Keratinocyte (primary cell): ENCODE data around the gene ULK4. TPM values are rescaled to one million over a fixed set of nuclear protein-coding genes. Genes with fewer than 3 reads are reported as not detected.

Experiments used
- DNase-seq: peaks from one replicate; pipeline ENCODE4 v3.0.0-alpha.2; 2011; ENCODE audit warnings: low read depth, missing footprints, low spot score
- FAIRE-seq: peaks from 2 replicates; lab custom pipeline; 2011; peaks lifted over from hg19 to GRCh38; lab: Jason Lieb, UNC
- H2AFZ ChIP-seq: 2 replicates; pipeline ENCODE4 v1.6.0; 2012; ENCODE audit warnings: low read length, control low read depth, inconsistent platforms; ENCODE audit not compliant: control insufficient read depth
- H3K27ac ChIP-seq: 2 replicates; pipeline ENCODE4 v1.5.1; 2011; ENCODE audit warnings: low read length; ENCODE audit not compliant: control insufficient read depth, insufficient read depth
- H3K27me3 ChIP-seq: 3 replicates; pipeline ENCODE4 v1.6.0; 2011; ENCODE audit warnings: low read length; ENCODE audit not compliant: control insufficient read depth, insufficient read depth; ENCODE audit errors: extremely low read depth
- H3K36me3 ChIP-seq, 2 experiments: 2 replicates in 1 of 2; 3 replicates in 1 of 2; pipeline ENCODE4 v1.5.1; 2011; ENCODE audit warnings: low read length in 2 of 2, mild to moderate bottlenecking in 1 of 2; ENCODE audit not compliant: control insufficient read depth in 2 of 2, insufficient read depth in 2 of 2; ENCODE audit errors: extremely low read depth in 1 of 2
- H3K4me1 ChIP-seq: 3 replicates; pipeline ENCODE4 v1.5.1; 2011; ENCODE audit warnings: low read length; ENCODE audit not compliant: control insufficient read depth, insufficient read depth; ENCODE audit errors: extremely low read depth
- H3K4me2 ChIP-seq: 3 replicates; pipeline ENCODE4 v1.6.0; 2011; ENCODE audit warnings: low read depth, low read length; ENCODE audit not compliant: control insufficient read depth, insufficient read depth; ENCODE audit errors: extremely low read depth
- H3K4me3 ChIP-seq, 3 experiments: fragments of 200-600 bp in 1 of 3; sonication (generic) in 1 of 3; 2 replicates in 2 of 3; 3 replicates in 1 of 3; pipeline ENCODE4 v1.5.1; 2011 to 2016; ENCODE audit warnings: low read length in 3 of 3, mild to moderate bottlenecking in 3 of 3, control low read depth in 2 of 3, inconsistent platforms in 1 of 3, low read depth in 1 of 3, mixed read lengths in 1 of 3, mixed run types in 1 of 3, moderate library complexity in 1 of 3; ENCODE audit not compliant: control insufficient read depth in 2 of 3, insufficient read depth in 2 of 3; ENCODE audit errors: extremely low read depth in 1 of 3
- H3K79me2 ChIP-seq: 2 replicates; pipeline ENCODE4 v1.6.0; 2012; ENCODE audit warnings: low read length; ENCODE audit not compliant: control insufficient read depth, insufficient read depth
- H3K9ac ChIP-seq: 3 replicates; pipeline ENCODE4 v1.6.0; 2011; ENCODE audit warnings: low read length; ENCODE audit not compliant: control insufficient read depth, insufficient read depth; ENCODE audit errors: extremely low read depth
- H3K9me1 ChIP-seq: 3 replicates; pipeline ENCODE4 v1.6.0; 2011; ENCODE audit warnings: low read length; ENCODE audit not compliant: control insufficient read depth, insufficient read depth; ENCODE audit errors: extremely low read depth
- H3K9me3 ChIP-seq: 2 replicates; pipeline ENCODE4 v1.5.1; 2012; ENCODE audit warnings: low read depth, low read length; ENCODE audit not compliant: control insufficient read depth
- H4K20me1 ChIP-seq: 3 replicates; pipeline ENCODE4 v1.6.0; 2011; ENCODE audit warnings: low read length; ENCODE audit not compliant: control insufficient read depth, insufficient read depth; ENCODE audit errors: extremely low read depth
- CTCF ChIP-seq, 3 experiments: IDR thresholded peaks in 1 of 3; conservative IDR thresholded peaks in 1 of 3; optimal IDR thresholded peaks in 1 of 3; 2 replicates in 2 of 3; 3 replicates in 1 of 3; pipeline versions ENCODE3 to v1.5.1; 2011; ENCODE audit warnings: low read length in 3 of 3, mild to moderate bottlenecking in 3 of 3, moderate library complexity in 2 of 3, control low read depth in 1 of 3, inconsistent platforms in 1 of 3; ENCODE audit not compliant: insufficient read depth in 2 of 3; ENCODE audit errors: extremely low read depth in 1 of 3
- EZH2 ChIP-seq: IDR thresholded peaks from one replicate; pipeline ENCODE4 v1.6.1; 2012; ENCODE audit warnings: inconsistent platforms, mild to moderate bottlenecking, low read length, moderate library complexity
- dilution Hi-C: fragments of 300-500 bp; cut with MboI; formaldehyde crosslinking; loops from one replicate; pipeline ENCODE4 v1.7.0; 2020; ENCODE audit warnings: low sequenced_read_pairs; ENCODE audit not compliant: extremely low pct_ligation_motif_present
- polyA plus RNA-seq, 5 experiments: library from polyadenylated mRNA; depleted of rRNA in 3 of 5; stranded (reverse) in 3 of 5; stranded (forward) in 1 of 5; unstranded in 1 of 5; fragments of >200 nt; gene quantifications; 1 replicate in 1 of 5; 2 replicates in 3 of 5; 3 replicates in 1 of 5; pipeline versions ENCODE4 v1.2.1 to v1.2.3, GENCODE V29; 2011 to 2012; ENCODE audit warnings: missing spikeins in 2 of 5, low read depth in 1 of 5, low replicate concordance in 1 of 5

The ULK4 gene
- polyA plus RNA-seq, 1 donor (not counting 4 experiments of a cell fraction or from before 2014, with no cell fraction given), result 6.1 TPM

- Histone ChIP-seq H3K27me3 (no peaks in the 10 kb centered on the region), H3K4me2 (no peak overlapping the region), H3K4me3 (no peak overlapping the region), H3K9me3 (no peaks in the 10 kb centered on the region), H3K9ac (no peak overlapping the region), H4K20me1 (no peaks in the 10 kb centered on the region), H3K36me3 (no peaks in the 10 kb centered on the region), H3K79me2 (no peaks in the 10 kb centered on the region), H3K9me1 (no peaks in the 10 kb centered on the region), H2AFZ (no peak overlapping the region), H3K27ac (no peak overlapping the region), H3K4me1 (no peaks in the 10 kb centered on the region)
- TF ChIP-seq CTCF (optimal IDR thresholded peaks at IDR 0.05 in 1 of 3, IDR thresholded peaks at IDR 0.05 in 1 of 3, conservative IDR thresholded peaks at IDR 0.05 in 1 of 3; ENCODE audit: extremely low read depth in 1 of 3, insufficient read depth in 2 of 3, low read length in 3 of 3), result no peak
- TF ChIP-seq EZH2, result no peak
- no peak for DNase-seq
- dilution Hi-C loops, result no loop called here
- no peak for FAIRE-seq
Measured at GRCh38 chr3:41630708-41631107, 331.2 kb downstream of the ULK4 start.

- no peaks in the 10 kb centered on the region for H3K9me3 ChIP-seq
- H3K79me2 ChIP-seq, result no peaks in the 10 kb centered on the region
- no peak overlapping the region for H3K9ac ChIP-seq
- H3K27me3 ChIP-seq, result no peaks in the 10 kb centered on the region
- dilution Hi-C loops, result no loop called here
- H4K20me1 ChIP-seq, result no peaks in the 10 kb centered on the region
- TF ChIP-seq EZH2 (no peak), CTCF (optimal IDR thresholded peaks at IDR 0.05 in 1 of 3, IDR thresholded peaks at IDR 0.05 in 1 of 3, conservative IDR thresholded peaks at IDR 0.05 in 1 of 3; ENCODE audit: extremely low read depth in 1 of 3, insufficient read depth in 2 of 3, low read length in 3 of 3) (no peak)
- no peaks in the 10 kb centered on the region for H3K4me1 ChIP-seq
- H2AFZ ChIP-seq, result no peak overlapping the region
- FAIRE-seq, result no peak
- H3K27ac ChIP-seq, result no peak overlapping the region
- H3K4me3 ChIP-seq, result no peak overlapping the region
- H3K36me3 ChIP-seq, result no peaks in the 10 kb centered on the region
- DNase-seq, result no peak
- H3K9me1 ChIP-seq, result no peaks in the 10 kb centered on the region
- no peak overlapping the region for H3K4me2 ChIP-seq
Measured at GRCh38 chr3:41629986-41630385, 331.9 kb downstream of the ULK4 start.
